WTC11 (cell line): ENCODE results near the gene TCF12. TPM values are rescaled to one million over a fixed set of nuclear protein-coding genes. Genes with fewer than 3 reads are reported as not detected.

ENCODE experiments used
- ATAC-seq: fragments of 200-7000 bp; cut with Tn5 transposase; 2 replicates; pipeline ENCODE4 v1.10.0; 2021; ENCODE audit warnings: mild to moderate bottlenecking, moderate library complexity
- CTCF ChIA-PET: fragments of 300-600 bp; sonication (Branson Sonifier 250); formaldehyde crosslinking; loops from one replicate; lab custom pipeline; 2021; ENCODE audit warnings: antibody characterized with exemption; lab: Charles Lee
- POLR2A ChIA-PET: fragments of 350-600 bp; sonication (Branson Sonifier 250); formaldehyde crosslinking; loops from one replicate; lab custom pipeline; 2021; ENCODE audit warnings: antibody characterized with exemption; lab: Charles Lee
- DNase-seq: peaks from one replicate; pipeline ENCODE4 v3.0.0; 2021; ENCODE audit warnings: low spot score
- H3K27ac Mint-ChIP-seq: 2 replicates; pipeline ENCODE4 v1.8.0; 2021; ENCODE audit warnings: mixed read lengths
- H3K27me3 Mint-ChIP-seq: 2 replicates; pipeline ENCODE4 v1.8.0; 2021; ENCODE audit warnings: low read depth, mild to moderate bottlenecking, moderate library complexity, mixed read lengths
- H3K36me3 Mint-ChIP-seq: 2 replicates; pipeline ENCODE4 v1.8.0; 2021; ENCODE audit warnings: mixed read lengths
- H3K4me1 Mint-ChIP-seq: 2 replicates; pipeline ENCODE4 v1.8.0; 2022; ENCODE audit warnings: mixed read lengths
- H3K4me3 Mint-ChIP-seq: 2 replicates; pipeline ENCODE4 v1.8.0; 2021; ENCODE audit warnings: mild to moderate bottlenecking, moderate library complexity, mixed read lengths
- H3K9me3 Mint-ChIP-seq: 2 replicates; pipeline ENCODE4 v1.8.0; 2021; ENCODE audit warnings: mixed read lengths
- CBFB ChIP-seq: sonication (generic); formaldehyde crosslinking; IDR thresholded peaks from 2 replicates; pipeline ENCODE4 v1.8.1; 2022; ENCODE audit warnings: mild to moderate bottlenecking, low read depth, missing genetic modification reagents
- ELF4 ChIP-seq: sonication (generic); formaldehyde crosslinking; IDR thresholded peaks from 2 replicates; pipeline ENCODE4 v1.8.1; 2022; ENCODE audit warnings: low read depth, mild to moderate bottlenecking, moderate library complexity, missing genetic modification reagents
- ETV6 ChIP-seq: sonication (generic); formaldehyde crosslinking; IDR thresholded peaks from 2 replicates; pipeline ENCODE4 v1.8.1; 2022; ENCODE audit warnings: mild to moderate bottlenecking, missing genetic modification reagents
- FOXJ3 ChIP-seq: sonication (generic); formaldehyde crosslinking; IDR thresholded peaks from 2 replicates; pipeline ENCODE4 v1.9.0; 2021; ENCODE audit warnings: missing genetic modification reagents, mild to moderate bottlenecking, borderline replicate concordance
- FOXK1 ChIP-seq: sonication (generic); formaldehyde crosslinking; IDR thresholded peaks from 2 replicates; pipeline ENCODE4 v1.8.0; 2022; ENCODE audit warnings: mild to moderate bottlenecking, moderate library complexity, missing genetic modification reagents
- FOXP1 ChIP-seq: sonication (generic); formaldehyde crosslinking; IDR thresholded peaks from 2 replicates; pipeline ENCODE4 v1.8.0; 2022; ENCODE audit warnings: missing genetic modification reagents, mild to moderate bottlenecking, moderate library complexity, borderline replicate concordance
- HMGA2 ChIP-seq: fragments of 250-450 bp; sonication (Bioruptor Pico); IDR thresholded peaks from 2 replicates; pipeline ENCODE4 v1.4.0; 2021; ENCODE audit warnings: mild to moderate bottlenecking, moderate library complexity
- IRF2 ChIP-seq: sonication (generic); formaldehyde crosslinking; IDR thresholded peaks from 2 replicates; pipeline ENCODE4 v1.8.0; 2022; ENCODE audit warnings: low read depth, missing genetic modification reagents, borderline replicate concordance
- KAT7 ChIP-seq: sonication (generic); formaldehyde crosslinking; IDR thresholded peaks from 2 replicates; pipeline ENCODE4 v1.8.1; 2023; ENCODE audit warnings: missing genetic modification reagents, mild to moderate bottlenecking, borderline replicate concordance
- NFYB ChIP-seq: sonication (generic); formaldehyde crosslinking; conservative IDR thresholded peaks from 2 replicates; pipeline ENCODE4 v1.8.0; 2022; ENCODE audit warnings: low read depth, missing genetic modification reagents
- NR1H2 ChIP-seq: sonication (generic); formaldehyde crosslinking; IDR thresholded peaks from 2 replicates; pipeline ENCODE4 v1.9.0; 2021; ENCODE audit warnings: mild to moderate bottlenecking, moderate library complexity, missing genetic modification reagents
- OVOL2 ChIP-seq: fragments of 250-450 bp; sonication (Bioruptor Pico); IDR thresholded peaks from 2 replicates; pipeline ENCODE4 v1.9.0; 2021; ENCODE audit warnings: mild to moderate bottlenecking, borderline replicate concordance
- SMAD3 ChIP-seq: sonication (generic); formaldehyde crosslinking; IDR thresholded peaks from 2 replicates; pipeline ENCODE4 v1.8.0; 2022; ENCODE audit warnings: missing genetic modification reagents, mild to moderate bottlenecking, borderline replicate concordance
- SMAD4 ChIP-seq: sonication (generic); formaldehyde crosslinking; IDR thresholded peaks from 2 replicates; pipeline ENCODE4 v1.8.0; 2022; ENCODE audit warnings: mild to moderate bottlenecking, missing genetic modification reagents
- TEAD4 ChIP-seq: sonication (generic); formaldehyde crosslinking; IDR thresholded peaks from 2 replicates; pipeline ENCODE4 v1.8.0; 2022; ENCODE audit warnings: mild to moderate bottlenecking, missing genetic modification reagents
- ZNF121 ChIP-seq: sonication (generic); formaldehyde crosslinking; IDR thresholded peaks from 2 replicates; pipeline ENCODE4 v1.8.0; 2023; ENCODE audit warnings: missing genetic modification reagents
- ZNF416 ChIP-seq: fragments of 250-450 bp; sonication (Bioruptor Pico); IDR thresholded peaks from 2 replicates; pipeline ENCODE4 v1.9.0; 2021; ENCODE audit warnings: mild to moderate bottlenecking, inconsistent platforms
- ZNF671 ChIP-seq: fragments of 250-450 bp; sonication (Bioruptor Pico); IDR thresholded peaks from 2 replicates; pipeline ENCODE4 v1.8.0; 2021; ENCODE audit warnings: mild to moderate bottlenecking
- total RNA-seq: library from RNA; stranded (reverse); gene quantifications from 3 replicates; pipeline ENCODE4 v1.2.3, GENCODE V29; 2021
- TF ChIP-seq, protein P1 (sequence below): sonication (generic); formaldehyde crosslinking; IDR thresholded peaks from 2 replicates; pipeline ENCODE4 v1.8.1; 2023; ENCODE audit warnings: mild to moderate bottlenecking, missing genetic modification reagents, moderate library complexity
- TF ChIP-seq, protein P2 (sequence below): sonication (generic); formaldehyde crosslinking; IDR thresholded peaks from 2 replicates; pipeline ENCODE4 v1.8.1; 2022; ENCODE audit warnings: low read depth, mild to moderate bottlenecking, moderate library complexity, missing genetic modification reagents, borderline replicate concordance
- TF ChIP-seq, protein P3 (sequence below): sonication (generic); formaldehyde crosslinking; IDR thresholded peaks from 2 replicates; pipeline ENCODE4 v1.8.0; 2022; ENCODE audit warnings: mild to moderate bottlenecking, missing genetic modification reagents
- TF ChIP-seq, protein P4 (sequence below): sonication (generic); formaldehyde crosslinking; IDR thresholded peaks from 2 replicates; pipeline ENCODE4 v1.8.1; 2023; ENCODE audit warnings: mild to moderate bottlenecking, moderate library complexity, missing genetic modification reagents
- TF ChIP-seq, protein P5 (sequence below): sonication (generic); formaldehyde crosslinking; IDR thresholded peaks from 2 replicates; pipeline ENCODE4 v1.8.1; 2023; ENCODE audit warnings: mild to moderate bottlenecking, missing genetic modification reagents
- TF ChIP-seq, protein P6 (sequence below): fragments of 250-450 bp; sonication (Bioruptor Pico); IDR thresholded peaks from 2 replicates; pipeline ENCODE4 v1.9.0; 2021; ENCODE audit warnings: mild to moderate bottlenecking, borderline replicate concordance

TCF12 gene
- total RNA-seq, 1 experiment from 2014 or later, result 73.2 TPM

DNA sequence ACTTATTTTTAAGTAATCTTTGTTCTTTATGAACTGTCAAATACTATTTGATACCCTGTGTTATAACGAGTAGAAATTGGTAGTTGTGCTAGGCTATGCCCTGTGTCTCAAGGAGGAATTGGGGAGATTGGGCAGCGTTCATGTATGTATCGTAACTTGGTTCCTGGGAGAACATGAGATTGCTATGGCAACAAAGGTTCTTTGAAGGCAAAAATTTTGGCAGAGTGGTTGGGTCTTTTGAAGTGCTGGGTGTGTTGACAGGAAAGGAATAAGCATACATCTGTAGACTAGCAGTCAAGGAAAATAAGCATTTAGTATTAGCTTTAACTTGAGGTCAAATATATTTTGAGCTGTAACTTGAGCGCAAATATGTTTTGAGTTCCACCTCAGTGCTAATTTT lies 45.3 kb downstream of the TCF12 start:
- CTCF ChIA-PET, result no interaction called here
- Mint-ChIP-seq H3K36me3 (no peaks in the 10 kb centered on the region), H3K4me1 (peaks cover 52% of the 10 kb centered on the region), H3K4me3 (no peak overlapping the region), H3K27me3 (no peaks in the 10 kb centered on the region), H3K27ac (peak overlapping the region; percentile 73; the same call in 1 of the 2 replicates), H3K9me3 (no peaks in the 10 kb centered on the region)
- POLR2A ChIA-PET, result no interaction called here
- no peak for TF ChIP-seq OVOL2
- TF ChIP-seq, protein P1, sequence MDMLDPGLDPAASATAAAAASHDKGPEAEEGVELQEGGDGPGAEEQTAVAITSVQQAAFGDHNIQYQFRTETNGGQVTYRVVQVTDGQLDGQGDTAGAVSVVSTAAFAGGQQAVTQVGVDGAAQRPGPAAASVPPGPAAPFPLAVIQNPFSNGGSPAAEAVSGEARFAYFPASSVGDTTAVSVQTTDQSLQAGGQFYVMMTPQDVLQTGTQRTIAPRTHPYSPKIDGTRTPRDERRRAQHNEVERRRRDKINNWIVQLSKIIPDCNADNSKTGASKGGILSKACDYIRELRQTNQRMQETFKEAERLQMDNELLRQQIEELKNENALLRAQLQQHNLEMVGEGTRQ, result no peak
- no peak for TF ChIP-seq FOXK1
- TF ChIP-seq ZNF671 (CRISPR knock-in tag), result no peak
- TF ChIP-seq, protein P2, sequence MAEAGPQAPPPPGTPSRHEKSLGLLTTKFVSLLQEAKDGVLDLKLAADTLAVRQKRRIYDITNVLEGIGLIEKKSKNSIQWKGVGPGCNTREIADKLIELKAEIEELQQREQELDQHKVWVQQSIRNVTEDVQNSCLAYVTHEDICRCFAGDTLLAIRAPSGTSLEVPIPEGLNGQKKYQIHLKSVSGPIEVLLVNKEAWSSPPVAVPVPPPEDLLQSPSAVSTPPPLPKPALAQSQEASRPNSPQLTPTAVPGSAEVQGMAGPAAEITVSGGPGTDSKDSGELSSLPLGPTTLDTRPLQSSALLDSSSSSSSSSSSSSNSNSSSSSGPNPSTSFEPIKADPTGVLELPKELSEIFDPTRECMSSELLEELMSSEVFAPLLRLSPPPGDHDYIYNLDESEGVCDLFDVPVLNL (CRISPR knock-in tag), result no peak
- TF ChIP-seq, protein P3, sequence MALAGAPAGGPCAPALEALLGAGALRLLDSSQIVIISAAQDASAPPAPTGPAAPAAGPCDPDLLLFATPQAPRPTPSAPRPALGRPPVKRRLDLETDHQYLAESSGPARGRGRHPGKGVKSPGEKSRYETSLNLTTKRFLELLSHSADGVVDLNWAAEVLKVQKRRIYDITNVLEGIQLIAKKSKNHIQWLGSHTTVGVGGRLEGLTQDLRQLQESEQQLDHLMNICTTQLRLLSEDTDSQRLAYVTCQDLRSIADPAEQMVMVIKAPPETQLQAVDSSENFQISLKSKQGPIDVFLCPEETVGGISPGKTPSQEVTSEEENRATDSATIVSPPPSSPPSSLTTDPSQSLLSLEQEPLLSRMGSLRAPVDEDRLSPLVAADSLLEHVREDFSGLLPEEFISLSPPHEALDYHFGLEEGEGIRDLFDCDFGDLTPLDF, result no peak
- TF ChIP-seq, protein P4, sequence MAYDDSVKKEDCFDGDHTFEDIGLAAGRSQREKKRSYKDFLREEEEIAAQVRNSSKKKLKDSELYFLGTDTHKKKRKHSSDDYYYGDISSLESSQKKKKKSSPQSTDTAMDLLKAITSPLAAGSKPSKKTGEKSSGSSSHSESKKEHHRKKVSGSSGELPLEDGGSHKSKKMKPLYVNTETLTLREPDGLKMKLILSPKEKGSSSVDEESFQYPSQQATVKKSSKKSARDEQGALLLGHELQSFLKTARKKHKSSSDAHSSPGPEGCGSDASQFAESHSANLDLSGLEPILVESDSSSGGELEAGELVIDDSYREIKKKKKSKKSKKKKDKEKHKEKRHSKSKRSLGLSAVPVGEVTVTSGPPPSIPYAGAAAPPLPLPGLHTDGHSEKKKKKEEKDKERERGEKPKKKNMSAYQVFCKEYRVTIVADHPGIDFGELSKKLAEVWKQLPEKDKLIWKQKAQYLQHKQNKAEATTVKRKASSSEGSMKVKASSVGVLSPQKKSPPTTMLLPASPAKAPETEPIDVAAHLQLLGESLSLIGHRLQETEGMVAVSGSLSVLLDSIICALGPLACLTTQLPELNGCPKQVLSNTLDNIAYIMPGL (CRISPR knock-in tag), result no peak
- no peak for TF ChIP-seq SMAD4
- TF ChIP-seq, protein P5, sequence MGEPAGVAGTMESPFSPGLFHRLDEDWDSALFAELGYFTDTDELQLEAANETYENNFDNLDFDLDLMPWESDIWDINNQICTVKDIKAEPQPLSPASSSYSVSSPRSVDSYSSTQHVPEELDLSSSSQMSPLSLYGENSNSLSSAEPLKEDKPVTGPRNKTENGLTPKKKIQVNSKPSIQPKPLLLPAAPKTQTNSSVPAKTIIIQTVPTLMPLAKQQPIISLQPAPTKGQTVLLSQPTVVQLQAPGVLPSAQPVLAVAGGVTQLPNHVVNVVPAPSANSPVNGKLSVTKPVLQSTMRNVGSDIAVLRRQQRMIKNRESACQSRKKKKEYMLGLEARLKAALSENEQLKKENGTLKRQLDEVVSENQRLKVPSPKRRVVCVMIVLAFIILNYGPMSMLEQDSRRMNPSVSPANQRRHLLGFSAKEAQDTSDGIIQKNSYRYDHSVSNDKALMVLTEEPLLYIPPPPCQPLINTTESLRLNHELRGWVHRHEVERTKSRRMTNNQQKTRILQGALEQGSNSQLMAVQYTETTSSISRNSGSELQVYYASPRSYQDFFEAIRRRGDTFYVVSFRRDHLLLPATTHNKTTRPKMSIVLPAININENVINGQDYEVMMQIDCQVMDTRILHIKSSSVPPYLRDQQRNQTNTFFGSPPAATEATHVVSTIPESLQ (CRISPR knock-in tag), result no peak
- TF ChIP-seq, all 79 proteins: peak for 0
- ATAC-seq, result no peak
- DNase-seq, result no peak

DNA sequence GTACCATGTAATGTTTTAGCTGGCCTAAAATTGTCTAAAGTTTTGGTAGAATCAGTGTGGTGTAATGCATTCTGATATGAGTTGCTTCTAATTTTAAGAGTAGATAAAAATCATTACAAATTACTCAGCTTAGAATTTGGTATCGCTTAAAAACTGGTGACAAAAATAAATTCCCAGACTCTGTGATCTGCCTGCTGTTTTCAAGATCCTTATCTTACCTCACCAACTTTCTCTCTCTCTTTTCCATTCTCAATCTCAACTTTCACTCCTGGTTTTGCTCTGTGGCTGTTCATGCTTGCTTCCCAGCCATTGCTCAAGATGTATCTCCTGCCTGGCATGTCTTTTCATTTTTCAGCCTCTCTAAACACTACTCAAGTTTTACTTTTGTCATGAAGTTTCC lies 45.7 kb downstream of the TCF12 start:
- Mint-ChIP-seq H3K27me3 (no peaks in the 10 kb centered on the region), H3K4me1 (peaks cover 52% of the 10 kb centered on the region), H3K36me3 (no peaks in the 10 kb centered on the region), H3K4me3 (no peak overlapping the region), H3K27ac (peak overlapping the region; percentile 72), H3K9me3 (no peaks in the 10 kb centered on the region)
- DNase-seq, result no peak
- ChIA-PET CTCF (no interaction called here), POLR2A (no interaction called here)
- no peak for ATAC-seq
- TF ChIP-seq, protein P5 (CRISPR knock-in tag), result no peak
- TF ChIP-seq CBFB (CRISPR knock-in tag) (no peak), ZNF121 (no peak), FOXP1 (CRISPR knock-in tag) (no peak), ETV6 (CRISPR knock-in tag) (no peak), SMAD3 (CRISPR knock-in tag) (no peak), NFYB (CRISPR knock-in tag) (no peak), FOXJ3 (CRISPR knock-in tag) (no peak), ZNF416 (CRISPR knock-in tag) (no peak), ELF4 (CRISPR knock-in tag) (no peak), NR1H2 (CRISPR knock-in tag) (no peak), TEAD4 (no peak), KAT7 (CRISPR knock-in tag) (no peak), IRF2 (CRISPR knock-in tag) (no peak), HMGA2 (CRISPR knock-in tag) (no peak), OVOL2 (no peak)
- TF ChIP-seq, protein P6, sequence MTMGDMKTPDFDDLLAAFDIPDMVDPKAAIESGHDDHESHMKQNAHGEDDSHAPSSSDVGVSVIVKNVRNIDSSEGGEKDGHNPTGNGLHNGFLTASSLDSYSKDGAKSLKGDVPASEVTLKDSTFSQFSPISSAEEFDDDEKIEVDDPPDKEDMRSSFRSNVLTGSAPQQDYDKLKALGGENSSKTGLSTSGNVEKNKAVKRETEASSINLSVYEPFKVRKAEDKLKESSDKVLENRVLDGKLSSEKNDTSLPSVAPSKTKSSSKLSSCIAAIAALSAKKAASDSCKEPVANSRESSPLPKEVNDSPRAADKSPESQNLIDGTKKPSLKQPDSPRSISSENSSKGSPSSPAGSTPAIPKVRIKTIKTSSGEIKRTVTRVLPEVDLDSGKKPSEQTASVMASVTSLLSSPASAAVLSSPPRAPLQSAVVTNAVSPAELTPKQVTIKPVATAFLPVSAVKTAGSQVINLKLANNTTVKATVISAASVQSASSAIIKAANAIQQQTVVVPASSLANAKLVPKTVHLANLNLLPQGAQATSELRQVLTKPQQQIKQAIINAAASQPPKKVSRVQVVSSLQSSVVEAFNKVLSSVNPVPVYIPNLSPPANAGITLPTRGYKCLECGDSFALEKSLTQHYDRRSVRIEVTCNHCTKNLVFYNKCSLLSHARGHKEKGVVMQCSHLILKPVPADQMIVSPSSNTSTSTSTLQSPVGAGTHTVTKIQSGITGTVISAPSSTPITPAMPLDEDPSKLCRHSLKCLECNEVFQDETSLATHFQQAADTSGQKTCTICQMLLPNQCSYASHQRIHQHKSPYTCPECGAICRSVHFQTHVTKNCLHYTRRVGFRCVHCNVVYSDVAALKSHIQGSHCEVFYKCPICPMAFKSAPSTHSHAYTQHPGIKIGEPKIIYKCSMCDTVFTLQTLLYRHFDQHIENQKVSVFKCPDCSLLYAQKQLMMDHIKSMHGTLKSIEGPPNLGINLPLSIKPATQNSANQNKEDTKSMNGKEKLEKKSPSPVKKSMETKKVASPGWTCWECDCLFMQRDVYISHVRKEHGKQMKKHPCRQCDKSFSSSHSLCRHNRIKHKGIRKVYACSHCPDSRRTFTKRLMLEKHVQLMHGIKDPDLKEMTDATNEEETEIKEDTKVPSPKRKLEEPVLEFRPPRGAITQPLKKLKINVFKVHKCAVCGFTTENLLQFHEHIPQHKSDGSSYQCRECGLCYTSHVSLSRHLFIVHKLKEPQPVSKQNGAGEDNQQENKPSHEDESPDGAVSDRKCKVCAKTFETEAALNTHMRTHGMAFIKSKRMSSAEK (CRISPR knock-in tag), result no peak
